Breast epithelium (tissue), 3 donors: ENCODE results near the gene TMEFF1.

Experiments used
- POLR2A ChIP-seq: fragments of 450-650 bp; IDR thresholded peaks from one replicate; pipeline ENCODE4 v1.6.1; 2016; ENCODE audit warnings: antibody characterized with exemption, mild to moderate bottlenecking, moderate library complexity
- POLR2AphosphoS5 ChIP-seq, 3 donors: sonication (generic); formaldehyde crosslinking; IDR thresholded peaks; one replicate each; pipeline ENCODE4 v1.6.1; 2017; ENCODE audit warnings: antibody characterized with exemption in 3 of 3
- TF ChIP-seq, protein P1 (sequence below), 3 donors: fragments of 450-650 bp; IDR thresholded peaks; one replicate each; pipeline ENCODE4 v1.5.1; 2016 to 2017; ENCODE audit warnings: antibody characterized with exemption in 3 of 3, mild to moderate bottlenecking in 3 of 3, moderate library complexity in 3 of 3

DNA sequence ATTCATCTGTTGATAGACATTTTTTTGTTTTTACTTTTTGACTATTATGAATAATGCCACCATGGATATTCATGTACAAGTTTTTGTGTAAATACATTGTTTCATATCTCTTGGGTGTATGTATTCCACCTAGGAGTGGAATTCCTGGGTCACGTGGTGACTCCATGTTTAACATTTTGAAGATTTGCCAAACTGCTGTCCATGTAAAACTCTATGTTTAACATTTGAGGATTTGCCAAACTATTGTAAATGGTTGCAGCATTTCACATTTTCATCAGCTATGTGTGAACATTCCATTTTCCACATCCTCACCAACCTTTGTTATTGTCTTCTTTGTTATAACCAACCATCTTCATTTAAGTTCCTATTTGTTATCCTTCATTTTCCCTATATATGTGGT, 12.2 kb downstream of the TMEFF1 start:
- TF ChIP-seq, protein P1, sequence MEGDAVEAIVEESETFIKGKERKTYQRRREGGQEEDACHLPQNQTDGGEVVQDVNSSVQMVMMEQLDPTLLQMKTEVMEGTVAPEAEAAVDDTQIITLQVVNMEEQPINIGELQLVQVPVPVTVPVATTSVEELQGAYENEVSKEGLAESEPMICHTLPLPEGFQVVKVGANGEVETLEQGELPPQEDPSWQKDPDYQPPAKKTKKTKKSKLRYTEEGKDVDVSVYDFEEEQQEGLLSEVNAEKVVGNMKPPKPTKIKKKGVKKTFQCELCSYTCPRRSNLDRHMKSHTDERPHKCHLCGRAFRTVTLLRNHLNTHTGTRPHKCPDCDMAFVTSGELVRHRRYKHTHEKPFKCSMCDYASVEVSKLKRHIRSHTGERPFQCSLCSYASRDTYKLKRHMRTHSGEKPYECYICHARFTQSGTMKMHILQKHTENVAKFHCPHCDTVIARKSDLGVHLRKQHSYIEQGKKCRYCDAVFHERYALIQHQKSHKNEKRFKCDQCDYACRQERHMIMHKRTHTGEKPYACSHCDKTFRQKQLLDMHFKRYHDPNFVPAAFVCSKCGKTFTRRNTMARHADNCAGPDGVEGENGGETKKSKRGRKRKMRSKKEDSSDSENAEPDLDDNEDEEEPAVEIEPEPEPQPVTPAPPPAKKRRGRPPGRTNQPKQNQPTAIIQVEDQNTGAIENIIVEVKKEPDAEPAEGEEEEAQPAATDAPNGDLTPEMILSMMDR (IDR thresholded peaks at IDR 0.05) = no peak
- no peak for TF ChIP-seq POLR2AphosphoS5 (IDR thresholded peaks at IDR 0.05)
- TF ChIP-seq POLR2A = no peak
